Activated T-cell treated with anti-CD3 and anti-CD28 coated beads, Interleukin-2, amount 50 U/mL, for 4 hours (primary cell): ENCODE measurements around the gene SNCA. TPM values are rescaled to one million over a fixed set of nuclear protein-coding genes. Genes with fewer than 3 reads are reported as not detected.

ENCODE experiments used
- ATAC-seq, 2 donors: fragments of 200-7000 bp; cut with Tn5 transposase; one replicate each; pipeline ENCODE4 v1.10.0; 2021
- DNase-seq: peaks from one replicate; pipeline ENCODE4 v3.0.0-alpha.2; 2020
- H3K27me3 Mint-ChIP-seq: one replicate; pipeline ENCODE4 v1.8.0; 2021; ENCODE audit warnings: low read depth, mixed read lengths
- H3K36me3 Mint-ChIP-seq: one replicate; pipeline ENCODE4 v1.8.0; 2022; ENCODE audit warnings: mixed read lengths; ENCODE audit not compliant: insufficient read depth
- H3K4me1 Mint-ChIP-seq: one replicate; pipeline ENCODE4 v1.8.0; 2021; ENCODE audit warnings: low read depth, mixed read lengths
- H3K4me3 Mint-ChIP-seq: one replicate; pipeline ENCODE4 v1.8.0; 2021; ENCODE audit warnings: mild to moderate bottlenecking, moderate library complexity, mixed read lengths
- H3K9me3 Mint-ChIP-seq: one replicate; pipeline ENCODE4 v1.8.0; 2021; ENCODE audit warnings: mixed read lengths
- total RNA-seq, 3 donors: library from RNA; stranded (reverse); gene quantifications; one replicate each; pipeline ENCODE4 v1.2.1, GENCODE V29; 2021

Gene SNCA
- total RNA-seq, 3 donors from 2014 or later = 0.37 to 1.2 (median 0.60) TPM

DNA sequence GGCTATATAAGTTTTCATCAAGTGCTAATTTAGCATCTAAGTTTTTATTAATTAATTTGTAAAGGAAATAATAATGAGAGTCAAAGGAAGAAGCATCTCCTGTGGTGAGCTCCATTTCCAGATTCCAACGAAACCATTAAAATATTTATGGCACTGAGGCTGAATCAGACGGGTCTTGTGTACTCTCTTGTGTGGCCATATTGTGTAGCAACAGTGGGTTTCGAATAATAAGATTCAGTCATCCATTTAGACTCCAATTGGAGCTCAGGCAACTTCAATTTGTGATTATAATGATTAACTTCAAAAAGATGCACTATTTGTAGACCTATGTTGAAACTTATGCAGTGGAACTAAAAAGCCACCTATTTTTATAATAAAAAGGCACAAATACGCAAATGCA is 82.4 kb downstream of the SNCA start:
- no peaks in the 10 kb centered on the region for H3K36me3 Mint-ChIP-seq
- no peak for ATAC-seq
- no peak for DNase-seq
- H3K4me1 Mint-ChIP-seq = no peaks in the 10 kb centered on the region
- H3K27me3 Mint-ChIP-seq = peaks cover 2% of the 10 kb centered on the region
- no peaks in the 10 kb centered on the region for H3K9me3 Mint-ChIP-seq
- no peak overlapping the region for H3K4me3 Mint-ChIP-seq

- no peak for ATAC-seq
- DNase-seq = no peak
- H3K4me3 Mint-ChIP-seq = no peak overlapping the region
- no peaks in the 10 kb centered on the region for H3K36me3 Mint-ChIP-seq
- H3K27me3 Mint-ChIP-seq = peaks cover 2% of the 10 kb centered on the region
- no peaks in the 10 kb centered on the region for H3K9me3 Mint-ChIP-seq
- H3K4me1 Mint-ChIP-seq = no peaks in the 10 kb centered on the region
Observed at GRCh38 chr4:89753601-89754066, 83.3 kb downstream of the SNCA start.

DNA sequence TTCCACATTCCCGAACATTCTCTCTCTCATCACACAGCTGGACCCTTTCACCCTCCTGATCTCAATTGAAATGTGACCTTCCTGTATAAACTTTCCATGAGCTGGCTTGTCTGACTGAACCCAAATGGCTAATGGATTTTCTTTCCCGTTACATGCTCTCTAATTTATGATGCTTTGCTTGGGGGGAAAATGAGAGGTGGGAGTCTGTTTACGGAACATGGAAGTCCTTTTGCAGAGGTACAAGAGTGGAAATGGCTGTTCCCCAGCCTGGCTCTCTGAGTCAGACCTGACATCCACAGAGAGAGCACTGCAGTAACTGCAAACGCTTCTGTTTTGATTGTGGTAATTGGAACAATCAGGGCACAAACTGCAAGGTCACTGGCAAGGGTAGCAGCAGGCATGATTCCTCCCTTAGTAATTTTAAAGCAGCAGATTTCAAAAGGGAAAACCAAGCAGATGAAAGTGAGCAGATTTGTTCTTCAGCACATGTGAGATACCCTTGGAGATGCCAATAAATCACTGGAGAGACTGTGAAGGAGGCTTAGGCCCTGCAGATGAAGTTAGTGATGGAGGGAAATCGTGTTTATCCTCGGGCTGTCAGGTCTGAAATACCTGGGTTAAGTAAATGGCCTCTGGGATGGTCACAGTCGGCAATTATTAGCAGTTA is 83.9 kb downstream of the SNCA start:
- Mint-ChIP-seq H3K9me3 (no peaks in the 10 kb centered on the region), H3K36me3 (no peaks in the 10 kb centered on the region), H3K4me3 (no peak overlapping the region), H3K27me3 (peaks cover 2% of the 10 kb centered on the region), H3K4me1 (no peaks in the 10 kb centered on the region)
- ATAC-seq (no peak), DNase-seq (no peak)

GRCh38 chr4:89751416-89751815 is 85.5 kb downstream of the SNCA start:
- Mint-ChIP-seq H3K36me3 (no peaks in the 10 kb centered on the region), H3K27me3 (peaks cover 2% of the 10 kb centered on the region), H3K4me3 (no peak overlapping the region), H3K9me3 (no peaks in the 10 kb centered on the region), H3K4me1 (no peaks in the 10 kb centered on the region)
- DNase-seq (no peak), ATAC-seq (no peak)

DNA sequence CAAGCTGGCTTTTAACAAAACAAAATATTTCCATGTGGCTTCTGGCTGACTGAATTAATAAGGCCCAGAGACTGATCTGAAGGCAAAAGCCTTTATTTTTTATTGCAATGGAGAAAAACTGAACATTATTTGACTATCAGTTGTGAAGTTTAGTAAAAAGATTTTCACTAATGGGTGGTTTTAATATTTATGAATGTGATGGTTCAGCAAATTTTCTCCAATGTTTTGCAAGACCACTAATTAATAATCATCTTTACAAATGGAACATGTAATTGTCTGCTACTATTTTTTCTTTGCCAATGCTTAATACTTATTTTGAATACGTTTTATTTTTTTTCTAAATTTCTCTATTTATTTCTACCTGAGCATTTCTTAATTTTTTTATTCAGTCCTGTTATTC is 90.6 kb downstream of the SNCA start:
- DNase-seq (no peak), ATAC-seq (no peak)
- Mint-ChIP-seq H3K4me1 (no peaks in the 10 kb centered on the region), H3K27me3 (peaks cover 2% of the 10 kb centered on the region), H3K4me3 (no peak overlapping the region), H3K36me3 (no peaks in the 10 kb centered on the region), H3K9me3 (no peaks in the 10 kb centered on the region)

DNA sequence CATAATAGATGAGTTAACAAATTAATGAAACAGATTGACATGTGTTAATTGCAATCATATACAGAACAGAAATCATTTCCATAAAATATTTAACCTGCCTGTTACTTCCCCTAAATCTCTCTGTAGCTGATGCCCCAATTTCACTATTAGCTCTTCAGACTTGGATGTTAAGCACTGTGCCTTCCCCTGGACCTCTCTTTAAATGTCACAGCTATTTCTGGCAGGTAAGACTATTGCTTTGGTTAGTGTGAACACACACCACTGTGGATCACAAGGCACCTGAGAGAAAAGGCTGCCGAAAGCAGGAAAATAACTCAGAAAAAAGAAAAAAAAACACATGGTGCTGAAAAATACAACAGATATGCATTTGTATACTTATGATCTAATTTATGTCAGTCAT is 91.3 kb downstream of the SNCA start:
- H3K36me3 Mint-ChIP-seq = no peaks in the 10 kb centered on the region
- H3K9me3 Mint-ChIP-seq = no peaks in the 10 kb centered on the region
- ATAC-seq = no peak

GRCh38 chr4:89744914-89745313 is 92.0 kb downstream of the SNCA start:
- ATAC-seq (no peak), DNase-seq (no peak)
- H3K4me3 Mint-ChIP-seq = no peak overlapping the region
- no peaks in the 10 kb centered on the region for H3K9me3 Mint-ChIP-seq
- H3K4me1 Mint-ChIP-seq = no peaks in the 10 kb centered on the region
- H3K36me3 Mint-ChIP-seq = no peaks in the 10 kb centered on the region
- H3K27me3 Mint-ChIP-seq = no peaks in the 10 kb centered on the region

More for the DNA sequence above, 91.3 kb downstream of the SNCA start:
- no peak for DNase-seq
- H3K4me3 Mint-ChIP-seq = no peak overlapping the region
- peaks cover 2% of the 10 kb centered on the region for H3K27me3 Mint-ChIP-seq
- no peaks in the 10 kb centered on the region for H3K4me1 Mint-ChIP-seq

DNA sequence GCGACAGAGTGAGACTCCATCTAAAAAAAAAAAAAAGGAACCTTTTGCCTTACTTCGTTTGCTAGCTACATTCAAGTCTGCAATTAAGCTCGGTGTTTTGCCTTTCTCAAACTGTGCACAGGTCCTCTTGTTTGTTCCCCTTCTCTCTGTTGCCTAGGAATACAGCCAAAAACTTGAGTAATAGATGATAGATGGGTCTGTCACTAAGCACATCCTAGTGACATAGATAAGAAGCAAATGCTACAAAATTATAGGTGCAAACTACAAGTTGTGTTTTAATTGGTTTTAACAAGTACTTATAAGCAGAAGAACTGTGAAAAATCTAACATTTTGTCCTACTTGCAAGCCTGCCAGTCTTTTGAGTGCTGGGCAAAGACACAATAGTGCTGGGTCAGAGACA is 95.2 kb downstream of the SNCA start:
- ATAC-seq (no peak), DNase-seq (no peak)
- Mint-ChIP-seq H3K9me3 (peaks cover 4% of the 10 kb centered on the region), H3K27me3 (no peaks in the 10 kb centered on the region), H3K4me1 (no peaks in the 10 kb centered on the region), H3K4me3 (no peak overlapping the region), H3K36me3 (no peaks in the 10 kb centered on the region)

DNA sequence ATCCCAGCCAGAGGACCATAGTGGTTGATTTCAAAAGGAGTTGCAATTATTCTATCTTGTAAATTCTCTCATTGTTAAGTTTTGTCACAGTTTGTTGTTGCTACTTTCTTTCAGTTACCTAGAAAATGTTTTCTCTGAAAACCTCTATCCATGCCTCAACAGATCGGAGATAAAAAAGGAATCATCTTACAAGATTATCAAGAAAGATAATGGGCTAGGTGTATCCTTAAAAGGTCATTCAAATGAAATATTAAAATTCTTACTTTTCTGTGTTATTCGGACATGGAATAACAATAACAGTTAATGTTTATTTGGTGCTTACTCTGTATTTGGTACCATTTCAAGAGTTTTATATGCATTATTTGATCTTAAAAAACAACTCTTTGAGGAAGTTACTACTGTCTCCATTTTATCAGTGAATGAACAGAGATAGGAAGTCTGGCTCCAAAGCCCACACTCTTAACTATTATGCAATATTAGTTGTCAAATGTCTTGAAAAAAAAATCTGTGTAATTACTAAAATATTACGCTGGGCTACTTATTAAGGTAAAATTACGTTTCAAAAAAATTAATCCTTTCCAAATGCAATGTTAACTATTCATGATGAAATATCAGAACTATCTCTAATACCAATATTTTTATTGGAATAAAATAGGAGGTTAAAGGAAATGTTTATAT is 97.5 kb downstream of the SNCA start:
- Mint-ChIP-seq H3K36me3 (no peaks in the 10 kb centered on the region), H3K9me3 (peaks cover 4% of the 10 kb centered on the region), H3K4me1 (no peaks in the 10 kb centered on the region), H3K27me3 (no peaks in the 10 kb centered on the region), H3K4me3 (no peak overlapping the region)
- ATAC-seq = no peak
- DNase-seq = no peak

GRCh38 chr4:89737888-89738287 is 99.1 kb downstream of the SNCA start:
- DNase-seq (no peak), ATAC-seq (no peak)
- H3K27me3 Mint-ChIP-seq = no peaks in the 10 kb centered on the region
- H3K9me3 Mint-ChIP-seq = peaks cover 4% of the 10 kb centered on the region
- H3K4me1 Mint-ChIP-seq = no peaks in the 10 kb centered on the region
- H3K4me3 Mint-ChIP-seq = no peak overlapping the region
- H3K36me3 Mint-ChIP-seq = no peaks in the 10 kb centered on the region

- DNase-seq (no peak), ATAC-seq (no peak)
- H3K36me3 Mint-ChIP-seq = no peaks in the 10 kb centered on the region
- no peaks in the 10 kb centered on the region for H3K27me3 Mint-ChIP-seq
- H3K4me1 Mint-ChIP-seq = no peaks in the 10 kb centered on the region
- no peaks in the 10 kb centered on the region for H3K9me3 Mint-ChIP-seq
- H3K4me3 Mint-ChIP-seq = no peak overlapping the region
Observed at GRCh38 chr4:89733946-89734345, 103.0 kb downstream of the SNCA start.

DNA sequence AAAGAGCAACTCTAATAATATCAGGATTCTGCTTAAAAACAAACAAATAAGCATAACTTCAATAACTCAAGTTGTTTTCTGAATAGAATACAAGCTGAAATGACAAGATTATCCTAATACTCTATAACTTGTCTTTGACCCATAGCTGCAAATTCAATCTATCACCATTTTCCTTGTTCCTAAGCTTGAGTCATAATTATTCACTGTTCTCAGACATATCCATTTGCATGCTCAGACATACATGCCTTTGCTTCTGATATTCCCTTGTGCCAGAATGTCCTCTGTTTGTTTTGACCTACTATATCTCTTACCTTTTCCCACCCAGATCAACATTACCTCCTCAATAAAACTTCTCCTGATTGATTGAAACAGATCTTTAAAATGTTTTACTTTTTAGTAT is 109.7 kb downstream of the SNCA start:
- Mint-ChIP-seq H3K4me1 (no peaks in the 10 kb centered on the region), H3K9me3 (no peaks in the 10 kb centered on the region), H3K4me3 (no peak overlapping the region), H3K27me3 (peaks cover 3% of the 10 kb centered on the region), H3K36me3 (no peaks in the 10 kb centered on the region)
- ATAC-seq (no peak), DNase-seq (no peak)

DNA sequence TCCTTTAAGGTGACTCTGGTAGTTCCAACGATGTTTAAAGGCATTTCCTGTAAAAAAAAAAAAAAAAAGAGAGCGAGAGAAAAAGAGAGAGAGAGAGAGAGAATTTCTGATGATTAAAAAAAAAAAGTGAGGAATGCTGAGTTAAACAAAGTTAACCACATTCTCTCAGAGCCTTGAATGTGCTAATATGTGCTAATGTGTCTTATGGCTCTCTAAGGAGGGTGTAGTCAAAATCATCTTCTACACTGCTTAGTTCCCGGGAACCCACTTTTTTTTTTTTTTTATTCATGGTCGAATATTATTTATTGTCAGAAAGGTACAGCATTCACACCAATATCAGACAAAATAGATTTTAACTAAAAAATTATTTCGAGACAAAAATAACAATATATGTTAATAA is 111.7 kb downstream of the SNCA start:
- DNase-seq (no peak), ATAC-seq (no peak)
- Mint-ChIP-seq H3K4me3 (no peak overlapping the region), H3K4me1 (no peaks in the 10 kb centered on the region), H3K36me3 (no peaks in the 10 kb centered on the region), H3K9me3 (no peaks in the 10 kb centered on the region), H3K27me3 (peaks cover 3% of the 10 kb centered on the region)

- no peak overlapping the region for H3K4me3 Mint-ChIP-seq
- H3K36me3 Mint-ChIP-seq = no peaks in the 10 kb centered on the region
- peaks cover 3% of the 10 kb centered on the region for H3K27me3 Mint-ChIP-seq
- ATAC-seq = no peak
- no peak for DNase-seq
- H3K9me3 Mint-ChIP-seq = no peaks in the 10 kb centered on the region
- no peaks in the 10 kb centered on the region for H3K4me1 Mint-ChIP-seq
Observed at GRCh38 chr4:89724716-89725115, 112.2 kb downstream of the SNCA start.

GRCh38 chr4:89723096-89723495 is 113.9 kb downstream of the SNCA start:
- no peaks in the 10 kb centered on the region for H3K9me3 Mint-ChIP-seq
- H3K4me3 Mint-ChIP-seq = no peak overlapping the region
- ATAC-seq (no peak), DNase-seq (no peak)
- peaks cover 3% of the 10 kb centered on the region for H3K27me3 Mint-ChIP-seq
- no peaks in the 10 kb centered on the region for H3K36me3 Mint-ChIP-seq
- H3K4me1 Mint-ChIP-seq = no peaks in the 10 kb centered on the region
